Measurements from ENCODE around the gene EMC8. TPM values are rescaled to one million over a fixed set of nuclear protein-coding genes. Genes with fewer than 3 reads are reported as not detected.

EMC8 gene
- total and polyA plus RNA-seq, 2 of the 8 experiments (the other 6 are each of a cell fraction or from before 2014, with no cell fraction given), result 52.2 to 69.7 TPM

MicroRNA genes within 50 kb of the gene (microRNA counts, 767-probe panel; counts per million panel counts)
- 879 counts per million, percentile 95 among the panel's probes with 10 or more counts for microRNA hsa-miR-1910

Small RNA genes within 50 kb of the gene (microRNA-seq; reads per million reads assigned to microRNA genes)
- gene MIR1910 (ENCODE audit: borderline microRNAs expressed in 2 of 2, borderline number of aligned reads in 2 of 2, borderline replicate concordance in 1 of 2), result 0.23 to 0.41 reads per million in 2 experiments

Small RNA genes within 50 kb of the gene (small RNA-seq; reads per million reads assigned to genes)
- gene RNU1-103P (ENCODE audit: insufficient read depth), result not detected

Other genes with a start within 250 kb of the EMC8 start
- 65.6 and 66.2 TPM in 2 replicates for gene GSE1, start 186.2 kb downstream of the EMC8 start, total RNA-seq (2021; fragmentation: NEBNext Ultra II Directional; extraction: Animal tissue kit (Norgen Biotek cat#: 25700))
- gene GSE1, start 186.2 kb downstream of the EMC8 start, polyA plus RNA-seq (2011; rRNA removed), result 26.0 and 40.0 TPM in 2 replicates
- 51.4 and 59.1 TPM in 2 replicates for gene GINS2, start 110.6 kb downstream of the EMC8 start, total RNA-seq (2021; fragmentation: NEBNext Ultra II Directional; extraction: Animal tissue kit (Norgen Biotek cat#: 25700))
- 22.5 and 29.4 TPM in 2 replicates for gene GINS2, start 110.6 kb downstream of the EMC8 start, polyA plus RNA-seq (2011; rRNA removed)
- 6.1 and 7.3 TPM in 2 replicates for gene C16orf74, start 48.4 kb downstream of the EMC8 start, total RNA-seq (2021; fragmentation: NEBNext Ultra II Directional; extraction: Animal tissue kit (Norgen Biotek cat#: 25700))
- 9.3 and 13.4 TPM in 2 replicates for gene C16orf74, start 48.4 kb downstream of the EMC8 start, polyA plus RNA-seq (2011; rRNA removed)
- 496 and 507 TPM in 2 replicates for gene COX4I1, start 151 bp upstream of the EMC8 start, total RNA-seq (2021; fragmentation: NEBNext Ultra II Directional; extraction: Animal tissue kit (Norgen Biotek cat#: 25700))
- 693 and 707 TPM in 2 replicates for gene COX4I1, start 151 bp upstream of the EMC8 start, polyA plus RNA-seq (2011; rRNA removed)
- 0.96 and 2.0 TPM in 2 replicates for gene IRF8, start 99.6 kb upstream of the EMC8 start, total RNA-seq (2021; fragmentation: NEBNext Ultra II Directional; extraction: Animal tissue kit (Norgen Biotek cat#: 25700))
- gene IRF8, start 99.6 kb upstream of the EMC8 start, polyA plus RNA-seq (2011; rRNA removed), result 0.35 and 0.72 TPM in 2 replicates

Measured in H1 (cell line).